Activated CD4-positive, alpha-beta memory T cell treated with anti-CD3 and anti-CD28 coated beads, Interleukin-2, amount 10 ng/mL, durations not matched to agents 7 days and 5 days (primary cell): ENCODE measurements around the gene KIF21B. TPM values are rescaled to one million over a fixed set of nuclear protein-coding genes. Genes with fewer than 3 reads are reported as not detected.
"Not testable (repeated sequence)": the region's sequence is repeated elsewhere in the genome, so short reads cannot be mapped to it uniquely, and the experiment has no call there.

ENCODE experiments used
- CTCF ChIA-PET: fragments of 350-600 bp; sonication (Branson Sonifier 250); formaldehyde crosslinking; loops from one replicate; lab custom pipeline; 2021; ENCODE audit warnings: antibody characterized with exemption, inconsistent platforms; lab: Charles Lee
- POLR2A ChIA-PET: fragments of 350-600 bp; sonication (Branson Sonifier 250); formaldehyde crosslinking; loops from one replicate; lab custom pipeline; 2021; ENCODE audit warnings: antibody characterized with exemption; lab: Charles Lee
- DNase-seq: peaks from one replicate; pipeline ENCODE4 v3.0.0-alpha.2; 2020
- H3K27ac Mint-ChIP-seq: one replicate; pipeline ENCODE4 v1.8.0; 2021; ENCODE audit warnings: mild to moderate bottlenecking, mixed read lengths
- H3K27me3 Mint-ChIP-seq: one replicate; pipeline ENCODE4 v1.8.0; 2021; ENCODE audit warnings: mixed read lengths
- H3K36me3 Mint-ChIP-seq: one replicate; pipeline ENCODE4 v1.8.0; 2021; ENCODE audit warnings: low read depth, mixed read lengths
- H3K4me1 Mint-ChIP-seq: one replicate; pipeline ENCODE4 v1.8.0; 2021; ENCODE audit warnings: mixed read lengths
- H3K4me3 Mint-ChIP-seq: one replicate; pipeline ENCODE4 v1.8.0; 2021; ENCODE audit warnings: mild to moderate bottlenecking, mixed read lengths
- H3K9me3 Mint-ChIP-seq: one replicate; pipeline ENCODE4 v1.8.0; 2021; ENCODE audit warnings: mixed read lengths
- total RNA-seq, 2 experiments: library from RNA; stranded (reverse); gene quantifications; one replicate each; pipeline ENCODE4 v1.2.3, GENCODE V29; 2021

The KIF21B gene
- total RNA-seq, 2 experiments from 2014 or later = 175 to 180 TPM

DNA sequence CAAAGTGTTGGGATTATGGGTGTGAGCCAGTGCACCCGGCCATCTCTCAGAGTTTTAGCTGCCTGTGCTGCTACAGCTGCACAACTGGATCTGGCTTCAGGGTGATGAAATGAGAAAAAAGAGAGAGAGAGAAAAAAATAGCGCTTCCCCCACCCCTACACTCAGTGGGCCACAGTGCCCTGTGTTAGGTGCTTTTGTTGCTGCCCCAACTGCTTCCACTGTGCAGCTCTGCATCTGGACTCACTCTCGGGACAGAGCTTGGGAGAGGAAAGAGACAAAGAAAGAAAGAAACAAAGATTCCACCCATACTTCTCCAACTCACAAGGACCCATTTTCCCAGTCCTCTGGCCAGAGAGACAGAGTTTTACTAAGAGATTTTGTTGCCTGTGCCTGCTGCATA is 78.4 kb downstream of the KIF21B start:
- H3K27me3 Mint-ChIP-seq = peaks cover 32% of the 10 kb centered on the region
- CTCF ChIA-PET = no interaction called here
- H3K4me3 Mint-ChIP-seq = no peak overlapping the region
- H3K9me3 Mint-ChIP-seq = peaks cover 11% of the 10 kb centered on the region
- DNase-seq = no peak
- H3K27ac Mint-ChIP-seq = no peak overlapping the region
- peaks cover 2% of the 10 kb centered on the region for H3K36me3 Mint-ChIP-seq
- POLR2A ChIA-PET = no interaction called here
- no peaks in the 10 kb centered on the region for H3K4me1 Mint-ChIP-seq

- Mint-ChIP-seq H3K27ac (no peak overlapping the region), H3K4me1 (peaks cover 4% of the 10 kb centered on the region), H3K9me3 (peaks cover 4% of the 10 kb centered on the region), H3K4me3 (no peak overlapping the region), H3K27me3 (peaks cover 12% of the 10 kb centered on the region), H3K36me3 (peaks cover 2% of the 10 kb centered on the region)
- CTCF ChIA-PET = interaction anchor here (0.6 to 0.9 kb wide), 9 partner anchors 41 to 935 kb away, joined by 3 to 6 read pairs (median 3); no protein-coding TSS in a partner anchor
- POLR2A ChIA-PET = no interaction called here
- peak; percentile 24 for DNase-seq
Measured at GRCh38 chr1:200938955-200939354, 84.6 kb downstream of the KIF21B start.

DNA sequence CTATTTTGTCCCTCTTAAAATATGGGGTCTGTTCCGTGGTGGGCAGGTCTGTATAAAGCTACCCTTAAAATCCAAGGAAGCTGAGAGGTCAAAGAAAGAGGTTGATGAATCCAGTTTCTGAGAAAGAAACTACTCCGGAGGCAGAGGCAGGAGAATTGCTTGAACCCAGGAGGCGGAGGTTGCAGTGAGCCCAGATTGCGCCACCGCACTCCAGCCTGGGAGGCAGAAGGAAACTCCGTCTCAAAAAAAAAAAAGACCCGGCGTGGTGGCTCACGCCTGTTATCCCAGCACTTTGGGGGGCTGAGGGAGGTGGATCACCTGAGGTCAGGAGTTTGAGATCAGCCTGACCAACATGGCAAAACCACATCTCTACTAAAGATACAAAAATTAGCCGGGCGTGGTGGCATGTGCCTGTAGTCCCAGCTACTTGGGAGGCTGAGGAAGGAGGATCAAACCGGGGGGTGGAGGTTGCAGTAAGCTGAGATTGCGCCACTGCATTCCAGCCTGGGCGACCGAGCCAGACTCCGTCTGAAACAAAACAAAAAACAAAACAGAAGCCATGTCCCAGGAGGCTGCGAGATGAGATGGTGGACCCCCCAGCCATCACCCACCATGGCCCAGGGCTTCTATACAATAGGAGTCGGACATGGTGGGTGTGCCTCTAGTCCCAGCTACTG is 88.1 kb downstream of the KIF21B start:
- Mint-ChIP-seq H3K27me3 (peaks cover 19% of the 10 kb centered on the region), H3K9me3 (peaks cover 14% of the 10 kb centered on the region)
- CTCF ChIA-PET, H3K4me1 Mint-ChIP-seq, H3K36me3 Mint-ChIP-seq, H3K4me3 Mint-ChIP-seq, POLR2A ChIA-PET, DNase-seq, H3K27ac Mint-ChIP-seq: not testable (repeated sequence)

- ChIA-PET CTCF (no interaction called here), POLR2A (no interaction called here)
- Mint-ChIP-seq H3K4me1 (peaks cover 4% of the 10 kb centered on the region), H3K27ac (no peak overlapping the region), H3K9me3 (peaks cover 11% of the 10 kb centered on the region), H3K27me3 (peaks cover 17% of the 10 kb centered on the region), H3K4me3 (no peak overlapping the region), H3K36me3 (peaks cover 4% of the 10 kb centered on the region)
- no peak for DNase-seq
Measured at GRCh38 chr1:200934676-200935245, 88.8 kb downstream of the KIF21B start.

- Mint-ChIP-seq H3K36me3 (peaks cover 4% of the 10 kb centered on the region), H3K4me3 (no peak overlapping the region), H3K27ac (no peak overlapping the region), H3K27me3 (peaks cover 36% of the 10 kb centered on the region), H3K9me3 (peaks cover 11% of the 10 kb centered on the region), H3K4me1 (no peaks in the 10 kb centered on the region)
- no peak for DNase-seq
- POLR2A ChIA-PET = no interaction called here
- CTCF ChIA-PET = no interaction called here
Measured at GRCh38 chr1:200931776-200932175, 91.7 kb downstream of the KIF21B start.

- DNase-seq, H3K4me3 Mint-ChIP-seq, H3K27ac Mint-ChIP-seq, H3K4me1 Mint-ChIP-seq, POLR2A ChIA-PET, H3K36me3 Mint-ChIP-seq, CTCF ChIA-PET: not testable (repeated sequence)
- H3K27me3 Mint-ChIP-seq = peaks cover 39% of the 10 kb centered on the region
- peaks cover 11% of the 10 kb centered on the region for H3K9me3 Mint-ChIP-seq
Measured at GRCh38 chr1:200930285-200930684, 93.2 kb downstream of the KIF21B start.

DNA sequence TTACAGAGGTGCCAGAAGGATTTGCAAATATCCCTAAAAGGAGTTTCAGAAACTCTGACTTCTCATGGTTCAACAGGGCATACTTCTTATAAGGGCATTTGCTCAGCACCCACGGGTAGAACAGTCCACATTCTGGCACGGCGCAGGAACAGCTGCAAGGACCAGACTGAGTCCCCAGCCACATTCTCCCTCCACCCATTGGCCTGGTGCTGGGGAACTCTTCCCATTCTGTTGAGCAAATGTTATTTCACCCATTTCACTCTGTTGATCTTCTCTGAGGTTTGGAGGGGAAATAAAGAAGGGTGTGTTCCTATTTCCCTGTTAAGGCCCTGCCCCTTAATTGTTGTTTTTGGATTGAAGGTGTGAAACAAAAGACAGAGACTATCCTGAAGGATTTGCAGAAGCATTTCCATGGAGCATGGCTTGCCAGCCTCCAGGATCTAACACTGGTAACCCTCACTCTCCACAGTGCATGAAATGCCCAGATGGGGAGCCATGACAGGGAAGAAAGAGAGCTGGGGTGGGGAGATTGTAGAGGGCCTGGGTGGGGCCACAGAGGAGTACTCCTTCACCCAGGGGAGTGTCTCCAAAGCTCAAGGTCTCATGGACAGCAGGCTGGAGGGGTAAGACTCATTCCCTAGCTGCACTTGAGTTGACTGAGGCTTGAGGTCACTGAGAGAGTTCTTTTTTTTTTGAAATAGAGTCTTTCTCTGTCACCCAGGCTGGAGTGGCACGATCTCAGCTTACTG is 93.8 kb downstream of the KIF21B start:
- Mint-ChIP-seq H3K4me3 (no peak overlapping the region), H3K9me3 (peaks cover 11% of the 10 kb centered on the region), H3K27ac (no peak overlapping the region), H3K4me1 (peaks cover 5% of the 10 kb centered on the region), H3K36me3 (peaks cover 4% of the 10 kb centered on the region), H3K27me3 (peaks cover 37% of the 10 kb centered on the region)
- DNase-seq = no peak
- CTCF ChIA-PET = no interaction called here
- POLR2A ChIA-PET = no interaction called here

GRCh38 chr1:200925831-200926230 is 97.7 kb downstream of the KIF21B start:
- ChIA-PET CTCF (no interaction called here), POLR2A (no interaction called here)
- H3K4me3 Mint-ChIP-seq = no peak overlapping the region
- peaks cover under 1% of the 10 kb centered on the region for H3K36me3 Mint-ChIP-seq
- no peak for DNase-seq
- peaks cover 37% of the 10 kb centered on the region for H3K27me3 Mint-ChIP-seq
- peaks cover 5% of the 10 kb centered on the region for H3K4me1 Mint-ChIP-seq
- H3K9me3 Mint-ChIP-seq = peaks cover under 1% of the 10 kb centered on the region
- H3K27ac Mint-ChIP-seq = no peak overlapping the region

- ChIA-PET POLR2A (no interaction called here), CTCF (no interaction called here)
- Mint-ChIP-seq H3K27me3 (peaks cover 35% of the 10 kb centered on the region), H3K4me3 (no peak overlapping the region), H3K4me1 (peaks cover 5% of the 10 kb centered on the region), H3K36me3 (no peaks in the 10 kb centered on the region), H3K27ac (no peak overlapping the region), H3K9me3 (no peaks in the 10 kb centered on the region)
- no peak for DNase-seq
Measured at GRCh38 chr1:200923601-200924000, 99.9 kb downstream of the KIF21B start.

DNA sequence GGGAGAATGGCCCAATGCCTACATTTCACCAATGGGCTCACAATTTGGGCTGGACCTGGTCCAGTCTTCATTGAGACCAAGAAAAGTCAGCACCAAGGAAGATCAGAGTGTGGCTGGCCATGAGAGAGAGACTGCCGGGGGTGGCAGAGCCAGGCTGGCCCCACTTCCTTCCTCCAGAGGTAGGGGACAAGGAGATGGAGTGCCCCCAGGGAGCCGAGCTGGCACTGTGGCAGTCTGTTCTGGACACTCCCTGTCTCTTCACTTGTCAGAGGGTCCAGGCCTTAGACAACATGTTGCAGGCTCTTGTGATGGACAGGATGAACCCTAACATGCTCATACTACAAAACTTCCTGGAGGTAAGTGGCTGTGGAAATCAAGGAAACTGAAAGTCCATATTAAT is 101.1 kb downstream of the KIF21B start:
- Mint-ChIP-seq H3K4me3 (no peak overlapping the region), H3K27me3 (peaks cover 32% of the 10 kb centered on the region), H3K9me3 (no peaks in the 10 kb centered on the region), H3K36me3 (no peaks in the 10 kb centered on the region), H3K27ac (no peak overlapping the region), H3K4me1 (peaks cover 5% of the 10 kb centered on the region)
- no peak for DNase-seq
- CTCF ChIA-PET = no interaction called here
- POLR2A ChIA-PET = no interaction called here

- no peak for DNase-seq
- ChIA-PET CTCF (no interaction called here), POLR2A (no interaction called here)
- Mint-ChIP-seq H3K4me3 (no peak overlapping the region), H3K36me3 (no peaks in the 10 kb centered on the region), H3K27ac (no peak overlapping the region), H3K27me3 (peaks cover 27% of the 10 kb centered on the region), H3K9me3 (no peaks in the 10 kb centered on the region), H3K4me1 (peaks cover 5% of the 10 kb centered on the region)
Measured at GRCh38 chr1:200921571-200922110, 101.9 kb downstream of the KIF21B start.
